ENCODE results near the gene DYSF. TPM values are rescaled to one million over a fixed set of nuclear protein-coding genes. Genes with fewer than 3 reads are reported as not detected.

DYSF gene
- total RNA-seq, 2 donors from 2014 or later: 0.23 to 0.30 TPM

DNA sequence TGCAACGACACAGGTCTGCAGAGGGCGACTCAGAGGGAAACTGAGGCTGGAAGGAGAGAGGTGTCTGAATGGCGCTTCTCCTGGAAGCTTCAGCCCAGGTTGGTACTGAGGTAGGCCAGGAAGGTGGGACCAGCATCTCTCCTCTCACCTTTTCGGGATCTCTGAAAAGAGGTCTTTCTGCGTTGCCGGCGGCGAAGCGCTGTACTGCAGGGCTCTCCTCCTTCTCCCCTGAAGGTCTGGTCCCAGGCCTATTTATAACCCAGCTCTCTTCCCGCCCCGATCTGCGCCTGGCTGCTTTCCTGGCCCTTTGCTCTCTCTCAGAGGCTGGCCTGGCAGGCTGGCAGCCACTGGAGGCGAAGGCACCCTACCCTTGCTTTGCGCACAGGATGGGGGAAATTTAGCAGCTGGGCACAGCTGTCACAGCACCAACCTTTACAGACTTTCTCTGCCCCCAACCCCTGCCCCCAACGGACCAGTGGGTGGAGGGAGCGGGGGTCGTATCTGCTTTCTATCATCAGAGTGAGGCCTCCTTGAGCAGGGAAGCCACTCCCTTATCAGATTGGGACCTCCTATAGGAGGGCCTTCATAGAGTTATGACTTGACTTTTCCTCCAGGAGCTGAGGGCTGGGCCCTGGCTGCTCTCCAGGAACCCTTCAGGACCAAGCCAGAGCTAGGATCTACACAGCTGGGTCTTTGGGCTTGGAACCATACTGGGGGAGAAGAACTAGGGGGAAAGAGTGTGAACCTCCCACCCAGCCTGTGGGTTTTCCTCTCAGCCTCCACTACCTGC, 1.1 kb downstream of the DYSF start:
- Mint-ChIP-seq H3K9me3 (no peaks in the 10 kb centered on the region), H3K27ac (no peak overlapping the region), H3K36me3 (peaks cover 0 to 4% of the 10 kb centered on the region in 2 donors)
- DNase-seq (ENCODE audit: low spot score in 2 of 2) (no peak), ATAC-seq (no peak)

DNA sequence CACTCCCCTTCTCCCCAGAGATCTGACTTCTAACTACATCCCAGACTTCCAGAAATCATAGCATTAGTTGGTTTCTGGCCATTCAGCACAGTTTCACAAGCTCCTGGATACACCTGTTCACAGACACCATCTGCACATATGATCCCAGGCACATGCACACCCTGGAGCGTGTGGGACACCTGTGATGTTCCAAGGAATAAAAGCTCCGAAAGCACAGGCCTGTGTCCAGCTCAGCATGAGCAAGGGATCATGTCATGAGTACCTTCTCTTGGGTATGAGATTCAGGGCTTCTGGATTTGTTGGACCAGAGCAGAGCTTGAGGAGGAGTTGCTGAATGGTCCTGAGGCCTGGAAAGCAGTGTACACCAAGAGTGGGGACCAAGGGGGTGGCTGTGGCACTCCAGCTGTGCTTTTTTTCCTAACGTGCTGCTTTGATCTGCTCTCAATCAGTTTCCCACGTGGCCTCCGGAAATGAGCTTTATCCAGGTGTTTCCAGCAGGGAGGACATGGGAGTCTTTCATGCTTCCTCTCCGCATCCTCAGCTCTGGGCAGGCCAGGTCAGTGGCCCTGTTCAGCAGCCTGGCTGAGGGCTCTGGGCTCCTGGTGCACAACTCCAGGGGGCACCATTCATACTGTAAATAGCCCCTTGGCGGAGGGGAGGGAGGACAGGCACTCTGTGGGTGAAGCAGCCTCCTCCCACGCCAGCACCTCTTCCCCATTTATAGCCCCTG, 1.8 kb downstream of the DYSF start:
- ATAC-seq: no peak
- Mint-ChIP-seq H3K27ac (no peak overlapping the region), H3K9me3 (no peaks in the 10 kb centered on the region), H3K36me3 (peaks cover 0 to 4% of the 10 kb centered on the region in 2 donors)
- no peak for DNase-seq (ENCODE audit: low spot score in 2 of 2)

DNA sequence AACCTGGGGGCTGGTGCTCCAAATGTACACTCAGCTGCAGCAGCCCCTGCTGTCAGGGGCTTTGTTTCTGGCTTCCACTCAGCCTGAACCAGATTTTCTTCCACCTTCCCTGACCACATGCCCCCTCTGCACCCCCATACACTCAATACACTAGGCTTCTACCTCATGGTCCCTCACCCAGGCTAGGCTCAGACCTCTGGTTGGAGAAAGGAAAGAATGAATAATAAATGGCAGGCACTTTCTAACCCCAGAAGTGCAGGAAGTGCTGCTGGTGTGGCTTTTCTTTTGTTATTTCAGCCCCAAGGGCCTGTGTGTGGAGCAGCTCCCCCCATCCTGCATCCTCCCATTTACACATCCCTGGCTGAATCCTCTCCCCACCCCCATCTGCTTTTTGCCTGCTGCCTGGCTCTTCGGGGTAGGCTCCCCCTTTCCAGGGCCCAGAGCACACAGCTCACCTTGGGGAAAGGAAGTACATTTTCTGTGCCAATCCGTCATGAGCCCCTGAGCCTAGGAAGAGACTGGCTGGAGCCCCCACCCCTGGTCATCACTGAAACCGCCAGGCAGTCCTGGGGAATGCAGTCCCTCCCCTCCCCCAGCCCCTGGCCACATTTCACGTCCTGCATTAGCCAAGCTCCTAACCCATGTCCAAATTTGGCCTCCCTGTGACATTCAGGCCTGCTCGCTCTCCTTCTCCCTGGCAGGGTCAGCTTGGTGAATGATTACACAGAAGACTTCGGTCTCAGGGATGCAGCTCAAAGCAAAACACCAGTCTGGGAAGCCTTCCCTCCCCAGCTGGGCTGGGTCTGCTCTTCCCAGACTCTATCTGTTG, 2.6 kb downstream of the DYSF start:
- peaks cover 0 to 4% of the 10 kb centered on the region in 2 donors for H3K36me3 Mint-ChIP-seq
- ATAC-seq: no peak
- no peaks in the 10 kb centered on the region for H3K9me3 Mint-ChIP-seq
- H3K27ac Mint-ChIP-seq: no peak overlapping the region
- DNase-seq (ENCODE audit: low spot score in 2 of 2): no peak

DNA sequence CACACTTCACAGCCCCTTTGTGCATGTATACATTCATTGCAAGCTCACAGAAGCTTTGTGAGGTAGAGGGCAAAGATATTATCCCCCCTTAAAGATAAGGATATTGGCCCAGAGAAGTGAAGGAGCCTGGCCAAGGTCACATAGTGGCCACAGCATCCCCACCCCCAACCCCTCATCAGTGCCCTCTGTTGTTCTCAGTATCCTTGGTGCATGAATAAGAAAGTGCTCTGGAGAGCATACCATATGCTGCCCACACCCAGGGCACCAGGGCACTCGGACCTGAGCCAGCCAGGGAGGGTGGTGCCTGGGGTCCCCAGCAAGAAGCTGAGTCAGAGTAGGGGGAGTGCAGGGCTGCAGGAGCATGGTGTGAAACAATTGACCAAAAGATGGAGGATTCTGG, 3.3 kb downstream of the DYSF start:
- DNase-seq (ENCODE audit: low spot score in 2 of 2) (no peak), ATAC-seq (no peak)
- H3K27ac Mint-ChIP-seq: no peak overlapping the region
- no peaks in the 10 kb centered on the region for H3K9me3 Mint-ChIP-seq
- peaks cover 0 to 4% of the 10 kb centered on the region in 2 donors for H3K36me3 Mint-ChIP-seq

DNA sequence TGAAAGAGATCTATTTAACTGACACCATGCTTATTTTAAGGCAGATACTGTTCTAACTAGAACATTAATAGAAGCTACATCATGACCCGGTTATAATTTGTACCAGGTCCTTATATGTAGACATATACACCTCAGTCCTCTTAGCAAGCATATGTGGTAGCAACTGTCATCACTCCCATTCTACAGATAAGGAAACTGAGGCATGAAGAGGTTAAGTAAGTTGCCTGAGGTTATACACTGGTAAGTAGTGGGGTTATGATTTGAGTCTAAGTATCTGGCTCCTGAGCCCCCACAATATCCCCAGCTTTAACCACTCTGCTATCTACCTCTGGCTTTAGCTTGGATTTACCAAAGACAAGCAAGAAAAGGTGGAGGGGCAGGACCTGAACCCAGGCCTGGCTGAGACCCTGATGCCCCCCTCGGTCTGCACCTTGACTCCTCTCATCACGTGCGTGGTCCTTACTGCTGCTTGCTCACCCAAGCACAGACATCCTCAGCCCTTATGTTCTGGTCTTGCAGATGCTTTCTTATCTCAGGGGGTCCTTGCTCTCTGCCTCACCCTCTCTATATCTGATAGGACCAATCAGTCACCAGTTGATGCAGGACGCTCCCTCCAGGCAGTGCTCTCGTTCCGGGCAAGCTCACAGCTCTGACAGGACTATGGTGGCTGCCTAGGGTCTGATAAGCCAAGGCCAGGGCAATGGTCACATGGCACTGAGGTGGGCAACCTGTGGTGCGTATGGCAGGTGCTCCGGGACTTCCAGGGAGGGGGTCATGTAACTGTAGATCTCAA, 4.0 kb downstream of the DYSF start:
- ATAC-seq: no peak
- DNase-seq (ENCODE audit: low spot score in 2 of 2): no peak
- no peaks in the 10 kb centered on the region for H3K9me3 Mint-ChIP-seq
- peaks cover 0 to 4% of the 10 kb centered on the region in 2 donors for H3K36me3 Mint-ChIP-seq
- peak overlapping the region in 1 of 2 donors; percentile 36 for H3K27ac Mint-ChIP-seq

DNA sequence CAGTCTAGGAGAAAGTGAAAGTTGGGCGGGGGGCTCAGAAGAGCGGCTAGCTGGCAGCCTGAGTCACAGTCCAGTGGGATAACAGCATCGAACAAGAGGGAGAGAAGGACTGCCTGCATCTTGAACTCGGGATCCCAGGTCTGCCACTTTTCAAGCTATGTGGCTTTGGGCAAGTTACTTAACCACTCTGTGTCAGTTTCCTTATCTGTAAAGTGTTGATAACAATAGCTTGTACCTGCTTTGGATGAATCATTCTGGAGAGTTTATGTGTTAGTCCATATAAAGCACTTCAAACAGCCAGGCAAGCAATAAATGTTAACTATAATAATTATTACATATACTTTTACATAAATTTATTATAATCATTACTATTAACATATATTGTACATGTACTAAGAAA, 4.6 kb downstream of the DYSF start:
- Mint-ChIP-seq H3K27ac (no peak overlapping the region), H3K9me3 (no peaks in the 10 kb centered on the region), H3K36me3 (peaks cover 0 to 4% of the 10 kb centered on the region in 2 donors)
- ATAC-seq (no peak), DNase-seq (ENCODE audit: low spot score in 2 of 2) (no peak)

DNA sequence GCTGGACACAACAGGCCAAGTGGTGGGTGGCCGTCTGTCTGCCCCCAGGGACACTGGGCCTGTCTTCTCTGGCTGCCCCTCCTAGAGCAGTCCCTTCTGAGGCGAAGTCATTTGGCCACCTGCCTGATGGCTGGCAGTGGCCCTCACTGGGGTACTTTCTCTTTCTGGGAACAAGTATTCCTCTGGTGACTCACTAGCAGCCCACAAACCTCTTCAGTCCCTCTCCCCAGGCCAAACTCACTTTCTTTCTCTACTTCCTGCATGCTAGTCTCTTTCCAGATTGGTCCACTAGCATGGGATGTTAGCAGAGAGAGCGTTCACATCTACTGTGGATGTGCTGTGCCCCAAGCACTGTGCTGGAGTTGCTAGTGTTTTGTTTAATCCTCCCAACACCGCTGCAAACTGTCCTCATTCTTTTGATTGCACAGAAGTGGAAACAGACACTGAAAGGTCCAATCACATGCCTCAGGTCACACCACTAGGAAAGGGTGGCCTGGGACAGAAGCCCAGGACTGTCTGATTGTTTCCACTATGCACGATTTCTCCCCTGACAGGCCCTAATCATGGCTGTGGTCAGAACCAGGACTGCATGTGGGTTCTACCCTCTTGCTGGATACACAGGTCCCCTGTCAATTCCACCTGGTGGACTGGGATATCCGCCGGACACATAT, 5.2 kb downstream of the DYSF start:
- DNase-seq (ENCODE audit: low spot score in 2 of 2): no peak
- ATAC-seq: peak in 1 of 2 donors; percentile 57
- peaks cover 0 to 4% of the 10 kb centered on the region in 2 donors for H3K36me3 Mint-ChIP-seq
- no peaks in the 10 kb centered on the region for H3K9me3 Mint-ChIP-seq
- no peak overlapping the region for H3K27ac Mint-ChIP-seq

DNA sequence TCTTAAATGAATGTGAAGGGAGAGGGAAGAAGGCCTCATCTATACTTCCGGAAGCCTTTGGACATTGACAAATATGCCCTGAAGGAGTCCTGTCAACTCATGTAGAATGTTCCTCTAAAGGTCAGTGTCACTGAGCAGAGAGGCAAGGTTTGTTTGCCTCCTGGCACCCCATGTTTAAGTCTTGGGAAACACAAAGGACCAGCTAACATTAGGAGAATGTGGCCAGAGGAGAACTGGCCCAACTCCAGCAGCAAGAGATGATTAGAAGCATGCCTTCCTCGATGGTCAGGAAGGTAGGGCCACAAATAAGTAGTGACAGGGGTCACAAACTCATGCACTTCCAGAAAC, 5.7 kb downstream of the DYSF start:
- peaks cover 0 to 4% of the 10 kb centered on the region in 2 donors for H3K36me3 Mint-ChIP-seq
- H3K9me3 Mint-ChIP-seq: no peaks in the 10 kb centered on the region
- ATAC-seq (no peak), DNase-seq (ENCODE audit: low spot score in 2 of 2) (no peak)
- no peak overlapping the region for H3K27ac Mint-ChIP-seq

DNA sequence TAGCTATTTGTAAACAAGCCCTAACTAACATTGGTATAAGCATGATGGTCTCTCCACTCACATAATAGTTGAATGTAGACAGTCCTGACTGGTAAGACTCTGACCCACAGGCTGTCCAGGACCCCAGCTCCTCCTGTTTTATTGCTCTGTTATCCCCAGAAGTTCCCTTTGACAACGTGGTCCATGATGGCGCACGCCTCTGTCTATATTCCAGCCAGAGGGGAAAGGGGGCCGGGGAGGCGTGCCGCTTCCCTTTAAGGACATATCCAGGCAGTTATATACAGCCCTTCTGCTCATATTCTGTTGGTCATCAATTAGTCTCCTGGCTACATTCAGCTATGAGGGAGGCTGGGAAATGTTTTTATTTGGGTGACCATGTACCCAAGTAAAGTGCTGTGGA, 6.7 kb downstream of the DYSF start:
- Mint-ChIP-seq H3K36me3 (peaks cover 0 to under 1% of the 10 kb centered on the region in 2 donors), H3K27ac (no peak overlapping the region), H3K9me3 (no peaks in the 10 kb centered on the region)
- DNase-seq (ENCODE audit: low spot score in 2 of 2) (no peak), ATAC-seq (no peak)

DNA sequence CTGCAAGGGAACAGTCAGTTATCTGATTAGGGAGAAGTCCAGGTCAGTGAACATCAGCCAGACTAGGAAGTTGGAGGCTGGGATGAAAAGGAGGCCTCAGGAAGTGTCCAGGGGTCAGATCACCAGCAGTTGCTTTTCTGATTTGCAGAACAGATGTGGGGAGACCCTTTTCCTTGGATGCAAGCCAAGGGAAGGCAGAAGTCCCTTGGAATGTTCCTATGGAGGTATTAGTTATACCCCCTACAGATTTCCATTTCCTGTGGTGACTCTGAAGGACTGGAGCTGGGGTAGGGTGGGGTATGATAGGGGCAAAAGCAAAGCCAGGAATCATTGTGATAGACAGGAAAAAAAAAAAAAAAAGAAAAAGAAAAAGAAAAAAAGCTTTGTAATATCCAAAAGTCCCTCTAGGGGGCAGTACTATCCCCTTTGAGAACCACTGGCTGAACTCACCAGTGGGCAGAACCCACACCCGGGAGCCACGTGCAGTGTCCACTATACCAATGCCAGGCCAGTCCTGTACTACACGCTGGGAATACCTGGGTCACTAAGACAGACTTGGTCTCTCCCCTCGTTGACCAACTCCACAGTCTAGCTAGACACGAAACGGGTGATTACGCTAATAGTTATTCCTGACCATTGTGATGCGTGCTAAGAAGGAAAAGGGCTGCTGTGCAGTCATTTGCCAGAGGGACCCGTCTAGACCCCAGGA, 7.4 kb downstream of the DYSF start:
- H3K36me3 Mint-ChIP-seq: no peaks in the 10 kb centered on the region

DNA sequence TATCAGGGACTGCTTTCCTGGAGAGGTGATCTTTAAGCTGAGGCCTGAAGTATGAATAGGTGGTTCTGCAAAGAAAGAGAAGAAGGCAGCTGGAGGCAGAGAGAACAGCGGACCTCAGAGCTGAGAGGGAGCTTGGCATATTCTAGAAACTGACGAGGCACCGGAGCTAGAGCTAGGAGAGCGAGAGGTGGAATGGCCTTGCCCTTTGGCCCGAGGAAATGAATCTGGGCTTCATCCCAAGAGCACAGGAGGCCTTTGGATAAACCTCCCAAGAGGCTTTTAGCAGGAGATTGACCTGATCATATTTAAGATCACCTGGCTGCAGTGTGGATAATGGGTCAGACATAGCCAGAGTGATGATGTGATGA, 7.9 kb downstream of the DYSF start:
- Mint-ChIP-seq H3K36me3 (no peaks in the 10 kb centered on the region), H3K9me3 (no peaks in the 10 kb centered on the region), H3K27ac (no peak overlapping the region)
- DNase-seq (ENCODE audit: low spot score in 2 of 2): no peak
- ATAC-seq: no peak

More for the DNA sequence above, 7.4 kb downstream of the DYSF start:
- Mint-ChIP-seq H3K27ac (no peak overlapping the region), H3K9me3 (no peaks in the 10 kb centered on the region)
- ATAC-seq (no peak), DNase-seq (ENCODE audit: low spot score in 2 of 2) (no peak)

DNA sequence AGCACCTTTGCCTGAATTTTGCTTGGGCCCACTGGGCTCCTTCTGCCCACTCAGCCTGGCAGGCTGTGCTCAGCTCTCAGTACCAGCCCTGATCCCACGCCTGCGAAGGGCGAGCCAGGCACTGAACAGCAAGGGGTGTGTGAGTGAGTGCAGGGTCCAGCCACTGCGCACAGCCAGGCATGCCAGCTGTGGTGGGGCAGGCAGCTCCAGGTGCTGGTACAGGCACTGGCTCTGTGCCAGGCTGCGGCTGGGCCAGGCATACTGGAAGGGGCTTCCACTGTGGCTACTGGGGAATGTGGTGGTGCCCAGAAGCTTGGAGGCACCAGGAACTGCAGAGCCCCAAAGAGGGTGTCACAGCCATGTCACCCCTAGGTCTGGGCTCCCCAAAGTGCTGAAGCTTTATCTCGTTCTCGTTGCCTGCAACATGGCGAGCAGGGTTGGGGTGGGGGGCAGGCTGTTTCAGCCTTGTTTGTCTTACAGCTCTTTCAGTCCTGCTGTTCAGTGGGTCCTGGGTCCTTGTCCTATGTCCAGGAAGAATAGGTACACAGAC, 8.8 kb downstream of the DYSF start:
- ATAC-seq: no peak
- Mint-ChIP-seq H3K27ac (no peak overlapping the region), H3K36me3 (no peaks in the 10 kb centered on the region), H3K9me3 (no peaks in the 10 kb centered on the region)
- no peak for DNase-seq (ENCODE audit: low spot score in 2 of 2)

DNA sequence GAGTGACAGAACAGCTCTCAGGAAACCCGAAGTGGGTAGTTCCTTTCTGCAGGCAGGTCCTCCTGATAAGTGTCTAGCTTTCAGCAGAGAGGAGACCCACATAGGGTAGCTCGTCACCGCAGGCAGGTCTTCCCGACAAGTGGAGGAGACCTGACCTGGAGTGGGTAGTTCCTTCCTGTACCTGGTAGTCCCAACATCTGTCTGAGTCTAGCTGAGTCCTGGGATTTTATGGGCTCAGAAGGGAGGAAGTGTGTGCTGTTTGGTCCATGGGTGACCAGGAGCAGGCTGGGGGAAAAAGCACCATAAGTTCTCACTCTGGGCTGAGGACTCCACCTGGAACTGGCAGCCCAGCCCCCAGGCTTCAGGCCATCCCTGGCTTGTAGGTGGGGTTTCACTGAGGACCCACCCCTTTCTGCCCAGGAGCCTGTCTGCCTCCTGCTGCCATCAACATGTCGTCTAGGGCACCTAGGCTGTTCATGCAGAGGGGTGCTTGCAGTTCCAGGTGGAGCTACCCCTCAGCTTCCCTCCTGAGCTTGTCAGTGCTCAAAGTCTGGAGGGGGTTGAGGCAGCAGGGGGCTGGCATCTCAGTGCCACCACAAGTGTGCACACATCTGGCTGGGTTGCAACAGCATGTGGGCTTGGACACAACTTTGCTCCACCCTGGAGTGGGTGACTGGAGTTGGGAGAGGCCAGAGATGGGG, 9.4 kb downstream of the DYSF start:
- ATAC-seq (no peak), DNase-seq (ENCODE audit: low spot score in 2 of 2) (no peak)
- H3K27ac Mint-ChIP-seq: no peak overlapping the region
- H3K9me3 Mint-ChIP-seq: no peaks in the 10 kb centered on the region
- no peaks in the 10 kb centered on the region for H3K36me3 Mint-ChIP-seq

DNA sequence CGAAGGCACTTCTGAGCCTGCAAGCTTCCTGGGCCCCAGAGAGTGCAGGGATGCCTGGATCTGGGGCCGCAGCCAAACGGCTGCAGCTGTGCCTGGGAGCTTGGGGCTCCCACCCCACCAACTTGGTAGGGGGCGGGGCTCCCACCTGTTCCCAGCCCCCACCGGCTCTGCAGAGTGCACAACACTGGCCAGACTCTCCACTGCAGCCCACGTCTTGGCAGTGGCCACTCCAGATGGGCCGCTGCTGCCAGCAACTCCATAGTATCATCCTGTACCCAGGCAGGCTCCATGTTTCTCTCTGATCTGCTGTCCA, 9.9 kb downstream of the DYSF start:
- Mint-ChIP-seq H3K9me3 (no peaks in the 10 kb centered on the region), H3K36me3 (no peaks in the 10 kb centered on the region), H3K27ac (no peak overlapping the region)
- ATAC-seq (no peak), DNase-seq (ENCODE audit: low spot score in 2 of 2) (no peak)

DNA sequence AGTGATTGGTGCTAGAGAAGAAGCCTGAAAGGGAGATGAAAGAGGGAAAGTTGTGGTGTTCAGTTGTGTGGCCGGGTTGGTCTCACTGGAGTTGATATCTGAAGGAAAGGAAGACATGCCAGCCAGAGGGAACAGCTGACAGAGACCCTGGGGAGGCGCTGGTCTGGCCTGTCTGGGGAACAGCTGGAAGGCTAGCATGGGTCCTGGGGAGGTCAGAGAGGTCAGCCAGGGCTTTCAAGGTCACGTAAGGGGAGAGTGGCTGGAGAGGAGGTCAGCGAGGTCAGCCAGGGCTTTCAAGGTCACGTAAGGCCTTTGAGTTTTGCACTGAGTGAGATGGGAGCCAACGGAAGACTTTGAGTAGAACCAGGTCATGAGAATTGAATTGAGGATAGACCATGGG, 11.0 kb downstream of the DYSF start:
- no peak for DNase-seq (ENCODE audit: low spot score in 2 of 2)
- Mint-ChIP-seq H3K36me3 (no peaks in the 10 kb centered on the region), H3K9me3 (no peaks in the 10 kb centered on the region), H3K27ac (no peak overlapping the region)
- no peak for ATAC-seq

Measured in activated naive CD4-positive, alpha-beta T cell treated with anti-CD3 and anti-CD28 coated beads, Interleukin-2, amount 50 U/mL, for 72 hours (primary cell).